ENCODE data around the gene LENEP.

LENEP gene

DNA sequence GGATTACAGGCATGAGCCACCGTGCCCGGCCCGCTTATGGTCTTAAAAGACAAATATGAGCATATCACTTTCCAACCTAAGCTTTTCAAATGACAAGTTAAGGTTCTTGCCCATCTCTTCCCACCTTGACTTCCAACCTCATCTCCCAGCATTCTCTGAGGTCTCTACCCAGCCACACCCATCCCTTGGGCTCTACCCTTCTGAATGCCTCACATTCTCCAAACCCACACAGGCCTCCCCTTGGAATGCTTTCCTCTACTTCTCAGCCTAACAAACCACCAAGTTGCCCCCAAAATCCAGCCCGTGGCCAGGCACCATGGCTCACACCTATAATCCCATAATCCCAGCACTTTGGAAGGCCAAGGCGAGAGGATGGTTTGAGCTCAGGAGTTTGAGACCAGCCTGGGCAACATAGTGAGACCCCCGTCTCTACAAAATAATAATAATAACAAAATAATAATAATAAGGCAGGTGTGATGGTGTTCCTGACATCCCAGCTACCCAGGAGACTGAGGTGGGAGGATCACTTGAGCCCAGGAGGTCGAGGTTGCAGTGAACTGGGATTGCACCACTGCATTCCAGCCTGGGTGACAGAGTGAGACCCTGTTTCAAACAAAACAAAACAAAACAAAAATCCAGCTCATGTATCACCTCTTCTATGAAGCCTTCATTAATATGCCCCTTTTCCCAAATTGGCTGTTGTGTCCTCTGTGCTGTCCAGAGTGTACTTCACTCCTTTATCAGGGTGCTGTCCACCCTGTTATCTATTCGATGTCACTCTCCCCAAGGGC is 28.9 kb downstream of the LENEP start:
- Histone ChIP-seq H3K4me3 (ENCODE audit: low read depth, low read length) (no peak overlapping the region), H3K36me3 (ENCODE audit: insufficient read depth, low read length) (no peaks in the 10 kb centered on the region), H3K79me2 (ENCODE audit: control insufficient read depth, insufficient read depth, low read length, unreplicated experiment) (no peaks in the 10 kb centered on the region), H3K27ac (ENCODE audit: low read depth, low read length) (no peak overlapping the region), H2AFZ (ENCODE audit: low read length, unreplicated experiment) (no peak overlapping the region), H3K4me1 (ENCODE audit: control insufficient read depth, insufficient read depth, low read length, unreplicated experiment) (peaks cover 30% of the 10 kb centered on the region), H3K27me3 (ENCODE audit: insufficient read depth, low read length) (no peaks in the 10 kb centered on the region)

- Histone ChIP-seq H3K27ac (ENCODE audit: low read depth, low read length) (no peak overlapping the region), H3K4me3 (ENCODE audit: low read depth, low read length) (no peak overlapping the region), H3K4me1 (ENCODE audit: control insufficient read depth, insufficient read depth, low read length, unreplicated experiment) (peaks cover 26% of the 10 kb centered on the region), H3K36me3 (ENCODE audit: insufficient read depth, low read length) (no peaks in the 10 kb centered on the region), H3K27me3 (ENCODE audit: insufficient read depth, low read length) (no peaks in the 10 kb centered on the region), H2AFZ (ENCODE audit: low read length, unreplicated experiment) (no peak overlapping the region), H3K79me2 (ENCODE audit: control insufficient read depth, insufficient read depth, low read length, unreplicated experiment) (no peaks in the 10 kb centered on the region)
These were observed 29.5 kb downstream of the LENEP start for GRCh38 chr1:155022927-155023236.

DNA sequence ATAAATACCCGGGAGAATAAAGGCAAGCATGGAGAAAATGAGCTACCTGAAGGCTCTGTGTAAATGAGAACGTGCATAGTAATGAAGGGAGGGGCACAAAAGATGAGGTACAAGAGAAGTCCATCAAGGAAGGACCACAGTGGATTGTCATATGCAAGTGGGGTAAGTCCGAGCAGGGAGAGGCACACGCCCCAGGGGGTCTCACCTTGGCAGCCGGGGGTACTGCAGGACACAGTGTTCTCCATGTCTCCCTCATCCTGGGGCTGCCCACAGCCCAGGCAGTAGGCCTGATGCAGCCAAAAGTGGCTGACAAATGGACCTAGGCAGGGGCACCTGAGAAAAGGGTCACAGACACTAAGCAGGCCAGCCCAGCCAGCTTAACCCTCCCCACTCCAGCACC is 30.2 kb downstream of the LENEP start:
- no peaks in the 10 kb centered on the region for H3K27me3 ChIP-seq (ENCODE audit: insufficient read depth, low read length)
- no peak overlapping the region for H3K27ac ChIP-seq (ENCODE audit: low read depth, low read length)
- H3K36me3 ChIP-seq (ENCODE audit: insufficient read depth, low read length): no peaks in the 10 kb centered on the region
- H2AFZ ChIP-seq (ENCODE audit: low read length, unreplicated experiment): no peak overlapping the region
- no peaks in the 10 kb centered on the region for H3K79me2 ChIP-seq (ENCODE audit: control insufficient read depth, insufficient read depth, low read length, unreplicated experiment)
- no peak overlapping the region for H3K4me3 ChIP-seq (ENCODE audit: low read depth, low read length)
- H3K4me1 ChIP-seq (ENCODE audit: control insufficient read depth, insufficient read depth, low read length, unreplicated experiment): peaks cover 19% of the 10 kb centered on the region

DNA sequence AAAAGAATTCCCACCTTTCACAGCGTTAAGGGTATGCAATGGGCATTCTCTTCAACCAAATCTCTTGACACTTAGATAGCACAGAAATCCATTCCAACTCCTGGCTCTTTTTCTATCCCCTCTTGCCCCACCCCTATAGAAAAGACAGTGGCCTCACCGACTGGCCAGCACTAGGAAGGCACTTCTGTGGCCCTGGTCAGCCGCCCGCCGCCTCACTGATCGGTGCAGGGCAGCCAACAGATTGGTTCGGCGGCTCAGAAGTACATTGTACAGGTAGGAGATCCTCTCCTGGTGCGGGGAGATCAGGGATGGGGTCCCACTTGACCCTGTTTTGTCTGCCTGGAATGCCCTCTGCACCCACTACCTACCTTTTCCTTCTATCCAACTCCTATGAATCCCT is 30.9 kb downstream of the LENEP start:
- Histone ChIP-seq H3K36me3 (ENCODE audit: insufficient read depth, low read length) (no peaks in the 10 kb centered on the region), H3K27ac (ENCODE audit: low read depth, low read length) (no peak overlapping the region), H2AFZ (ENCODE audit: low read length, unreplicated experiment) (no peak overlapping the region), H3K27me3 (ENCODE audit: insufficient read depth, low read length) (no peaks in the 10 kb centered on the region), H3K79me2 (ENCODE audit: control insufficient read depth, insufficient read depth, low read length, unreplicated experiment) (no peaks in the 10 kb centered on the region), H3K4me3 (ENCODE audit: low read depth, low read length) (no peak overlapping the region), H3K4me1 (ENCODE audit: control insufficient read depth, insufficient read depth, low read length, unreplicated experiment) (peaks cover 13% of the 10 kb centered on the region)

- no peak overlapping the region for H2AFZ ChIP-seq (ENCODE audit: low read length, unreplicated experiment)
- H3K36me3 ChIP-seq (ENCODE audit: insufficient read depth, low read length): no peaks in the 10 kb centered on the region
- no peak overlapping the region for H3K27ac ChIP-seq (ENCODE audit: low read depth, low read length)
- H3K79me2 ChIP-seq (ENCODE audit: control insufficient read depth, insufficient read depth, low read length, unreplicated experiment): no peaks in the 10 kb centered on the region
- peaks cover 13% of the 10 kb centered on the region for H3K4me1 ChIP-seq (ENCODE audit: control insufficient read depth, insufficient read depth, low read length, unreplicated experiment)
- no peak overlapping the region for H3K4me3 ChIP-seq (ENCODE audit: low read depth, low read length)
- no peaks in the 10 kb centered on the region for H3K27me3 ChIP-seq (ENCODE audit: insufficient read depth, low read length)
These were observed 32.8 kb downstream of the LENEP start for GRCh38 chr1:155026154-155026553.

DNA sequence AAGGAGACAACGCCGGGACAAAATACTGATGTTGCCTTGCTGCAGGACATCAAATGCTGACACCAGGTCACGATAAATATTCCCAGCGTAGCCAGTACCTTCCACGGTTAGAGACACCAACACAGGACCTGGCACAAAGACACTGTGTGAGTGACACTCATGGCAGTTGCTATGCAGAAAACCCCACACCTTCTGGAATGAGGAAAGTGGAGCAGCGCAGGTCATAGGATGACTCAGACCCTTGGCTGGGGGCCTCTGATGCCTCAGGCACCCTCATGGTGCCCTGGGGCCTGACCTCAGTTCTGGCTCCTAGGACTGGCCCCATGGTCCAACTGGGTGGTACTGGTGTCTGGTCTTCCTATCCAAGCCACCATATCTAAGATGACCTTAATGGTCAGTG is 33.2 kb downstream of the LENEP start:
- Histone ChIP-seq H3K27ac (ENCODE audit: low read depth, low read length) (no peak overlapping the region), H3K36me3 (ENCODE audit: insufficient read depth, low read length) (no peaks in the 10 kb centered on the region), H3K4me3 (ENCODE audit: low read depth, low read length) (no peak overlapping the region), H3K79me2 (ENCODE audit: control insufficient read depth, insufficient read depth, low read length, unreplicated experiment) (no peaks in the 10 kb centered on the region), H3K27me3 (ENCODE audit: insufficient read depth, low read length) (no peaks in the 10 kb centered on the region), H3K4me1 (ENCODE audit: control insufficient read depth, insufficient read depth, low read length, unreplicated experiment) (peaks cover 13% of the 10 kb centered on the region), H2AFZ (ENCODE audit: low read length, unreplicated experiment) (no peak overlapping the region)

DNA sequence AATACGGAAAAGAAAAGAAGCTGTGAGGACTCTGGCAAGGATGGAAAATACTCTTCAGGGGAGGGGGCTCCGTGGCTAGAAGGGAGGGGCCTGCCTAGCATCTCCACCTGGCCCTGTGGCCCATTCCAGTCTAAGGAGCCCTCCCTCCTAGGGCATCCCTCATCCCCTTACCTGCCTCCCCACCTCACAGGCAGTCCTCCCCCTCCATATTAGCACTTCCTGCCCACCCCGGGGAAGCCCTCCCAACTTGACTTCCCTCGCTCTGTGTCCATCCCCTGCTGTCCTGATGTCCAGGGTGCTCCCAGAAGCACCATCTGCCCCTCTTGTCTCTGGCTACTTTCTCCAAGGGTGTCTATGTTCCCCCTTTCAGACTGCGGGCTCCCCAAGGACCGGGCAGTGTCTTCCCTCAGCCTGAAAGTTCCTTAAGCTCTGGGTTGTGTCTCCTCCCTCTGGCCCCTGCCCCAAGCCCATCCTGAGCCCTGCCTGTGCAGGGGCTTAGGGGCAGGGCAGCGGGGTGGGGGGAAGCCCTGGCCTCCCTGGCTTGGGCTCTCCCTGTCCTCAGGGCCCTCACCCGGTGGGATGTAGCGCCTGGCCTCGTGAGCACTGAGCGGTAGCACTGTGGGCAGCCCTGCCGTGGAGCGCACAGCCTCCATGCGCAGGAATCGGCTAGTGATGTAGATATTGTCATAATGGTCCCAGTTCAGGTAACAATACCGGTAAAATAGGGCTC is 36.3 kb downstream of the LENEP start:
- H3K27ac ChIP-seq (ENCODE audit: low read depth, low read length): no peak overlapping the region
- H3K4me3 ChIP-seq (ENCODE audit: low read depth, low read length): no peak overlapping the region
- no peaks in the 10 kb centered on the region for H3K79me2 ChIP-seq (ENCODE audit: control insufficient read depth, insufficient read depth, low read length, unreplicated experiment)
- no peaks in the 10 kb centered on the region for H3K27me3 ChIP-seq (ENCODE audit: insufficient read depth, low read length)
- H3K36me3 ChIP-seq (ENCODE audit: insufficient read depth, low read length): no peaks in the 10 kb centered on the region
- peaks cover 11% of the 10 kb centered on the region for H3K4me1 ChIP-seq (ENCODE audit: control insufficient read depth, insufficient read depth, low read length, unreplicated experiment)
- no peak overlapping the region for H2AFZ ChIP-seq (ENCODE audit: low read length, unreplicated experiment)

DNA sequence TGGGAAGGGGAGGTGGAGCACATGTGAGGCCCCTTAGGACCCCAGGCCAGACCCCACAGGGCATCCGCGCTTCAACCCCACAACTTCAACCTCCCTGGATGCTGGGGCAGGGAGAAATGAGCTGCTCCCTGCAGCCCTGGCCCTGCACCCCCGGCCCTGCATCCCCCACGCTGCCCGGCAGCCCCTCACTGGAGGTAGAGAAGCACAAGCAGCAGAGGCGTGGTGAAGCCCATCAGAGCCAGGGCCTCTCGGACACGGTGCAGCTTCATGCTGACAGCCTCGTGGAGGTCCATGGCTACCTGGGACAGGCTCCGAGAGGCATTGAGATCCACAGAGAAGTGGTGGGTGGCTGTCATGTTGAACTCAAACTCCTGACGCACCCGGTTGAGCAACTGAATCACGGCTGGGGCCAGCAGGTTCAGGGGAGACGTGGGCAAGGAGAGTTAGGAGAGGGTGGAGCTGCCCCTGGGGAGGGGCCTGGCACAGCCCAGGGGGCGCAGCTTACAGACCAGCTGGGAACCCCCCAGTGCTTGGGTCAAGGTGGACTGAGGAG is 36.9 kb downstream of the LENEP start:
- Histone ChIP-seq H2AFZ (ENCODE audit: low read length, unreplicated experiment) (no peak overlapping the region), H3K27me3 (ENCODE audit: insufficient read depth, low read length) (no peaks in the 10 kb centered on the region), H3K27ac (ENCODE audit: low read depth, low read length) (no peak overlapping the region), H3K79me2 (ENCODE audit: control insufficient read depth, insufficient read depth, low read length, unreplicated experiment) (no peaks in the 10 kb centered on the region), H3K36me3 (ENCODE audit: insufficient read depth, low read length) (no peaks in the 10 kb centered on the region), H3K4me3 (ENCODE audit: low read depth, low read length) (no peak overlapping the region), H3K4me1 (ENCODE audit: control insufficient read depth, insufficient read depth, low read length, unreplicated experiment) (peaks cover 11% of the 10 kb centered on the region)

- no peaks in the 10 kb centered on the region for H3K27me3 ChIP-seq (ENCODE audit: insufficient read depth, low read length)
- no peak overlapping the region for H3K27ac ChIP-seq (ENCODE audit: low read depth, low read length)
- H3K79me2 ChIP-seq (ENCODE audit: control insufficient read depth, insufficient read depth, low read length, unreplicated experiment): no peaks in the 10 kb centered on the region
- no peak overlapping the region for H3K4me3 ChIP-seq (ENCODE audit: low read depth, low read length)
- H2AFZ ChIP-seq (ENCODE audit: low read length, unreplicated experiment): no peak overlapping the region
- no peaks in the 10 kb centered on the region for H3K36me3 ChIP-seq (ENCODE audit: insufficient read depth, low read length)
- H3K4me1 ChIP-seq (ENCODE audit: control insufficient read depth, insufficient read depth, low read length, unreplicated experiment): peaks cover 10% of the 10 kb centered on the region
These were observed 37.5 kb downstream of the LENEP start for GRCh38 chr1:155030899-155031298.

DNA sequence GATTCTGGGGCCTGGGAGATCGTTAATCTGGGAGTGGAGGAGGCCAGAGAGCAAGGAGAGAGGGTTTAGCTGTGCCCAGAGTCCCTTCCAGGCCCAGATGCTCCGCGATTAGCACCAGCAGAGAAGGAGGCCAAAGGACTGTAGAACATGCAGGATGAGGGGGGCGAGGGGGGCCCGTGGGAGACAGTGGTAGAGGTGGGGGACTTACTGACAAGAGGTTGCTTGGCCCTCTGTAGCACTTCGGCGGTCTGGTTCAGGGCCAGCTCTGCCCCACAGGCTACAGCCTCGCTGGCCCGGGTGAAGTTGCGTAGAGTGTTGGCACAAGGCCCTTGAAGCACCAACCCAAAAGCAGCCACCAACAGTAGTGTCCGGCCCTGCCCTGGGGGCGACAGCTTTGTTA is 39.5 kb downstream of the LENEP start:
- no peaks in the 10 kb centered on the region for H3K4me1 ChIP-seq (ENCODE audit: control insufficient read depth, insufficient read depth, low read length, unreplicated experiment)
- H3K36me3 ChIP-seq (ENCODE audit: insufficient read depth, low read length): no peaks in the 10 kb centered on the region
- no peaks in the 10 kb centered on the region for H3K27me3 ChIP-seq (ENCODE audit: insufficient read depth, low read length)
- H2AFZ ChIP-seq (ENCODE audit: low read length, unreplicated experiment): no peak overlapping the region
- H3K79me2 ChIP-seq (ENCODE audit: control insufficient read depth, insufficient read depth, low read length, unreplicated experiment): no peaks in the 10 kb centered on the region
- H3K4me3 ChIP-seq (ENCODE audit: low read depth, low read length): no peak overlapping the region
- no peak overlapping the region for H3K27ac ChIP-seq (ENCODE audit: low read depth, low read length)

DNA sequence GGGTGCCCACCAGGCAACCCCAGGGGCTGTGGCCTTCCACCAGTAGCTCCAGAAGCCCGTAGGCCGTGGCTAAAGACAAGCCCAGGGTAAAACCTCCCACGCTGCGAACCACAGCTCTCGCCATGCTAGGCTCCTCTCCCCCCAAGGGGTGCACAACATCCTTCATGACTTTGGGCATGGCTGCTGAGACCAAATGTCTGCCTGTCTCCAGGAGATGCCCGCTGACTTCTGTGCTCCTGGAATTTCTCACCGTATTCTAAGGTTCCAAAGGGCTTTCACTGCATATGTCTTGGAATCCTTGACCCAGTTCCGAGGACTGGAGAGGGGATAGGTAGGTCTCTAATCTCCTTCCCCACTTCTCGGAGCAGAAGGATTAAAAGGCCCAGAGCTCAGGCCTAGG is 40.1 kb downstream of the LENEP start, which contains the start of the genes DCST1 and DCST2:
Gene DCST1 (plus strand): TSS at position 301 of the 400 bp plus-strand sequence. CDS start 213 bp downstream, outside the sequence.
Gene DCST2 (minus strand): TSS at position 258 of the 400 bp plus-strand sequence. CDS start 80 bp downstream, at position 178.
- Histone ChIP-seq H3K4me1 (ENCODE audit: control insufficient read depth, insufficient read depth, low read length, unreplicated experiment) (peaks cover 3% of the 10 kb centered on the region), H3K27ac (ENCODE audit: low read depth, low read length) (no peak within 1 kb of the TSS), H2AFZ (ENCODE audit: low read length, unreplicated experiment) (no peak within 1 kb of the TSS), H3K4me3 (ENCODE audit: low read depth, low read length) (no peak within 1 kb of the TSS), H3K27me3 (ENCODE audit: insufficient read depth, low read length) (no peaks in the 10 kb centered on the region), H3K79me2 (ENCODE audit: control insufficient read depth, insufficient read depth, low read length, unreplicated experiment) (no peaks in the 10 kb centered on the region), H3K36me3 (ENCODE audit: insufficient read depth, low read length) (no peaks in the 10 kb centered on the region)

Measured in ACC112 (cell line).